Embryonic facial prominence (tissue), 1 donor: ENCODE measurements around the gene ALPP.
"Not testable (repeated sequence)": the region's sequence is repeated elsewhere in the genome, so short reads cannot be mapped to it uniquely, and the experiment has no call there.

Experiments
- DNase-seq: peaks from one replicate; pipeline ENCODE4 v3.0.0-alpha.2; 2016; ENCODE audit errors: extremely low spot score

Gene ALPP

DNA sequence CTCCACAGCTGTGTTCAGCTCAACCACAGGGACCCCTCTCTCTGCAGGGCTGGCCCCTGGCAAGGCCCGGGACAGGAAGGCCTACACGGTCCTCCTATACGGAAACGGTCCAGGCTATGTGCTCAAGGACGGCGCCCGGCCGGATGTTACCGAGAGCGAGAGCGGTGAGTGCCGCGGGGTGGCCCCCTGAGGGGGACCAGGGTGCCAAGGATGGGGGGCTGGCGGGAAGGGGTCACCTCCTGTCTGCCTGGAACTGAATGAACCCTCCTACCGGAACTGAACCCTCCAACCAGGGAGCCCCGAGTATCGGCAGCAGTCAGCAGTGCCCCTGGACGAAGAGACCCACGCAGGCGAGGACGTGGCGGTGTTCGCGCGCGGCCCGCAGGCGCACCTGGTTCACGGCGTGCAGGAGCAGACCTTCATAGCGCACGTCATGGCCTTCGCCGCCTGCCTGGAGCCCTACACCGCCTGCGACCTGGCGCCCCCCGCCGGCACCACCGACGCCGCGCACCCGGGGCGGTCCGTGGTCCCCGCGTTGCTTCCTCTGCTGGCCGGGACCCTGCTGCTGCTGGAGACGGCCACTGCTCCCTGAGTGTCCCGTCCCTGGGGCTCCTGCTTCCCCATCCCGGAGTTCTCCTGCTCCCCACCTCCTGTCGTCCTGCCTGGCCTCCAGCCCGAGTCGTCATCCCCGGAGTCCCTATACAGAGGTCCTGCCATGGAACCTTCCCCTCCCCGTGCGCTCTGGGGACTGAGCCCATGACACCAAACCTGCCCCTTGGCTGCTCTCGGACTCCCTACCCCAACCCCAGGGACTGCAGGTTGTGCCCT, 2.9 kb downstream of the ALPP start:
- DNase-seq: not testable (repeated sequence)

DNA sequence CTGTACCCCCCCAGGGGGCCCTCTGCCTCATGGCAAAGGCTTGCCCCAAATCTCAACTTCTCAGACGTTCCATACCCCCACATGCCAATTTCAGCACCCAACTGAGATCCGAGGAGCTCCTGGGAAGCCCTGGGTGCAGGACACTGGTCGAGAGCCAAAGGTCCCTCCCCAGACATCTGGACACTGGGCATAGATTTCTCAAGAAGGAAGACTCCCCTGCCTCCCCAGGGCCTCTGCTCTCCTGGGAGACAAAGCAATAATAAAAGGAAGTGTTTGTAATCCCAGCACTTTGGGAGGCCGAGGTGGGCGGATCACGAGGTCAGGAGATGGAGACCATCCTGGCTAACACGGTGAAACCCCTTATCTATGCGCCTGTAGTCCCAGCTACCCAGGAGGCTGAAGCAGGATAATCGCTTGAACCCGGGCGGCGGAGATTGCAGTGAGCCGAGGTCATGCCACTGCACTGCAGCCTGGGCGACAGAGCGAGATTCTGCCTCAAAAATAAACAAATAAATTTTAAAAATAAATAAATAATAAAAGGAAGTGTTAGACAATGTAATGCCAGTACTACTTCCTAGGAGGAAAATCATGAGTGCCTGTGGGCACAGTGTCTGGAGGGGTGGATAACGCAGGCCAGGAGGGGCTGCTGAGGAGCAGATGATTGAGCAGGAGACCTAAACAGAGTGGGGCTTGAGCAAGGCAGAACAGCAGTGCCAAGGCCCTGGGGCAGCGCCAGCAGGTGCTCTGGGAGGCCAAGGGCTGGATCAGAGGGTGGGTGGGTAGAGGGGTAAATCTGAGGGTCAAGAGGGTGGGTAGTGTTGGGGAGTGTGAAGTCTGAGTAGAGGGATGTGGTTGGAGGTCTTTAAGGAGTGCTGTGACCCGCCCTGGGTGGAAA, 4.0 kb downstream of the ALPP start:
- DNase-seq: no peak

DNA sequence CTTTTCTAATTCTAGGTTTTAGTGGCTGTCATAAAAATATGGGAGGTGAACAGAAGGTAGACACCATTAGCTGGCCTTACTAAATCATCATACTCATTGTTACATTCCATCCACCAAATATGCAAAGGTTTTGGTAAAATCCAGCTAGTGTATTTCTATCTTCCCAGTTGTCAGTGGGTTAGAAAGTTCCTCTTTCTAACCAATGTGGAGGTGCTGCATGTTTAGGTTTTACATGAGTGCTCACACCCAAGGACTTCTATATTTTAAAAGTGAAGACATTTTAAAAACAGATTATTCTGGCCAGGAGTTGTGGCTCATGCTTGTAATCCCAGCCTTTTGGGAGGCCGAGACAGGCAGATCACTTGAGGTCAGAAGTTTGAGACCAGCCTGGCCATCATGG, 5.9 kb downstream of the ALPP start:
- DNase-seq: no peak

DNA sequence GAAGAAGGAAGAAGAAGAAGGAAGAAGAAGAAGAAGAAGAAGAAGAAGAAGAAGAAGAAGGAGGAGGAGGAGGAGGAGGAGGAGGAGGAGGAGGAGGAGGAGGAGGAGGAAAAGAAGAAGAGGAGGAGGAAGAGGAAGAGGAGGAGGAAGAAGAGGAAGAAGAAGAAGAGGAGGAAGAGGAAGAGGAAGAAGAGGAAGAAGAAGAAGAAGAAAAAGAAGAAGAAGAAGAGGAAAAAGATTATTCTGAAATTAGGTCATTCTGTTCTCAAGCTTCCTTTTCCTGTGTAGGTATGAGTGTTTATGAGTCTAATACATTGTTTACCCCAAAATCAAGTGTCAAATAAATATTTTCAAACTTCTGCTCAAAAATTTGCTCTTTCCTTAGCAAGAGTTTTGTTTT, 6.5 kb downstream of the ALPP start:
- not testable (repeated sequence) for DNase-seq

DNA sequence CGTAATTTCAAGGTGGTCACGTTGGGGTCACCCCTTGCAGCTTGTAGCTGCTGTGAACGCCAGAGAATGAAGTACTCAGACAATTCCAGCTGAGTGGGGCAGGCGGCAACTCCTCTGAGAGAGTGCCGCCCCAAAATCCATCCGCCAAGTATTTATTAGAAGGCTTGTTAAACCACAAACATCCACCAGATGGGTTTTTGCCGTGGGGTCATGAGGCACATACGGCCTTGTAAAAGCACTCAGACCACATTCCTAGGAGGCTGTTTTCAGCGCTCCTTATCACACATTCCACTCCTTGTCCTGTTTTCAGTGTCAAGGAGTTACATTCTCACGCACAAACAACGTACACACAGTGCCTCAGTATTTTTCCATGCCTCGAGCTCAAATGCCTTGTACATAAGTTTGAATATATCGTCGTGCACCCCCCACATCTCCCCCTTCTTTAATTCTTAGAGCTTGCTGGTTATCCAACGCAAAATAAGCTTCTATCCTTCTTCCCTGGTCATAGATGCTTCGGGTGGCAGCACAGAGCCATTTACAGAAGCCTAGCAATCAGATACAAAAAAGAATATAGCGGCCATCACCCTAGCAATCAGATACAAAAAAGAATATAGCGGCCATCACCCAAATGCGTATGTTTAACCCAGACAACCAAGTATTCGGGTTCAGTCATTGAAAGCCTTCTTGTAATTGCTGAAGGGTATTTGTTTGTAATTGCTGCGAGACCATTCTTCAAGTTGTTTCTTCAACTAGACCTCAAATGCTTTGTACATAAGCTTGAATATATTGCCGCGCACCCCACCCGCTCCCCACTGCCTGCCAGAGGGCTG, 7.3 kb downstream of the ALPP start:
- no peak for DNase-seq

DNA sequence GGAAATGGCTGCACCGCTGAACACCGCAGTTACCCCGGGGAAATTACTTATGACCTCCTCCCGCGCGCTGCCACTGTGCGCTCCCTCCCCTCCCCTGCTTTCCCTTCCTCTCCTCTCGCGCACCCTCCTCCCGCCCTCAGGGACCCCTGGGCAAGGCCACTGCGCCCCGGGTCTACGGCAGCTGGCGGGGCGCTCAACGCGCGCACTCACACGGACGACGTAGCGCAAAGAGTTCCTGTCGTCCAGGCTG, 7.9 kb downstream of the ALPP start:
- no peak for DNase-seq

DNA sequence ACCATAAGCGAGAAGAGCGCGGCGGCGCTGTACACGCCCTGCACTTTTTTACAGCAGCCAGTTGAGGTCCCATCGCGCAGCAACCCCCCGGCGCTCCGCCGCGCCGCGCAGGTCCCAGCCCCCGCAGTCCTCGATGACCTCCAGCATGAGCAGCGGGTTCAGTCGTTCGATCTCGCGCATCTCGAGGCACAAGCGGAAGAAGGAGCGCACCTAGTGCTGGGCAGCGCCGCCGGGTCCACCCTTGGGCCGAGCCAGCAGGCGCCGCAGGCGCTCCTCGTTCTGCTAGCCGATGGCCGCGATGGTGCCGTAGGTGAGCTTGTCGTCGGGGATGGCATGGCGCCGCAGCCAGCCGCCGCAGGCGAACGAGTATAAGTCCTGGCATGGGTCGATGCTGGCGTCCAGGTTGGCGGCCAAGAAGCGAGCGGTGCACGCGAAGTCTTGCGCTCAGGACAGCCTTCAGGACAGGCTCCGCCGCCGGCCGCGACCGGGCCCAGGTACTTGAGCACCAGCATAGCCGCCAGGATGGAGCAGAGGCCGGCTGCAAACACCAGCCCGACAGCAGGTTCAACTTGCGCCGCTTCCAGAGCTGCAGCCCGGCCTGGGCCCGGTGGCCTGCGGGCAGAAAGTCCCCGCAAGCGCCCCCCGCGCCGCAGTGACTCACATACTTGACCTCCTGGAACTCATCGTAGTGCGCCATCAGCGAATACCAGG, 8.3 kb downstream of the ALPP start:
- DNase-seq: no peak

DNA sequence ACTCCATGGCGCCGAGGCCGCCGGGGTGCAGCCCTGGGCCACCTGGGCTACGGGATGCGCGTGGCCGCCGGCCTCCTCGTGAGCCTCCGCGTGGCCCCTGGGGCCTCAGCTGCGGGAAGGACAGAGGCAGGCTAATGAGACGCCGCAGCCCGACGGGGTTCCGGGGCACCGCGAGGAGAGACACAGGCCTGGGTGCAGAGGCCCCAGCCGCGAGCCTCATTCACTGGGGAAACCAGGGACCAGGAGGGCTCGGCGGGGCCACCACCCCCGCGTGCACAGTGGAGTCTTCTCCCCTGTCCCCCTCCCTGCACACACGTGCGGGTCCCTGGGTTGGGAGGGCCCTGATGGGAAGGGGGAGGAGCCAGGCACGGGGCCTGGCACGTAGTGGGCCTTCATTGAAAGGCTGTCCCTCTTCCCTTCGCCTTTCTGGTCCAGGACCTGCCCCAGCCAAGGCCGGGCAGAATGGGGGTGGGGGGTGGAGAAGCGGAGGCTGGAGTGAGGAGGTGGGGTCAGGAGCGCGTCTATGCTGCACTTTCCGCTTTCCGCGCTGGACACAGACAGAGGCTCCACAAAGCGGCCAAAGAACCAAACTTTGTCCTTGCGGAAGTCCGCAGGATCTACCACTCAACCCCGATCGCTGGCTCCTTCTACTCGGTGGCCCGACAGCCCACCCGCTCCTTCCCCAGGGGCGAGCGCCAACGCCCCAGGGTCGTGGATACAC, 9.1 kb downstream of the ALPP start:
- DNase-seq: no peak

DNA sequence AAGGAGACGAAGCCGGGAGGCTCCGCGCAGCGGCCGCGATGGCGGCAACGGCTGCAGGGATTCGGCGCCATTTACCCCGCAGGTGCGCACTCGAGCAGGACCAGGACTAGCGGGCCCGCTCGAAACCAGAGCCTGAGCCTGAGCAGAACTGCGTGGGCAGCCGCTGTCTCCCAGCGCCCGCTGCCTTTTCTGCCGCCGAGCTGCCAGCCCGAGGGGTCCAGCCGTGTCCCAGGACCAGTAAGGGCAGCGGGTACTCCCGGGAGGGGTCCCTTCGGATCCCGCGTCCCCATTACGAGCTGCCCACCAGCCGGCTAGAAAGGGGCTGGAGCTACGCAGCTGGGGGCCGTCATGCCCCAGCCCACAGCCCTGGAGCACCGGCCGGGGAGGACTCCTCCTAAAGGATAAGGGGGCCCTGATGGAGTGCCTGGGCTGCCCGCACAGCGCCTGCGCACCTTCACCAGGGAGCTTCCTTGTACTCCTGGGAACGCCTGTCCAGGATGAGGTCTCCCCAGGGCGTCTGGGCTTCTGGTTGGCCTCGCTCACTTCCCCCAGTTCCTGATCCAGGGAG, 9.9 kb downstream of the ALPP start:
- no peak for DNase-seq

DNA sequence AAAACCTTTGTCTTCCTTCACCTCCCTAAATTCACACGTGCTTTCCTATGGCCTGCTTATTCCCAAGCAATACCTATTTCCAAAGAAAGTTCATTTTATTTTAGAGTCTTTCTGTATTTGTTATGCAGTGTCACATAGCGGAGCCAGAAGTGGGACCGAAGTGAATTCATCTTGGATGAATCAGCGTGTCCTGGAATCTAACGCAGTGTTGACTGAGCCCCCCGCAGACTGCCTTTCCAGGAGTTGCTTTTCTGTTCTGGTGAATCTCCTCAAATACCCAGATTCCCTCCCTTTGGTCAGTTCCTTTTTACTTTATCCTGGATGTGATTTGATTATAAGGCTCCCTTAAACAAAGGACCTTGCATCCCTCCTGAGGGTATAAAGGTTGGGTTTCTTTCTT, 10.8 kb downstream of the ALPP start:
- no peak for DNase-seq

DNA sequence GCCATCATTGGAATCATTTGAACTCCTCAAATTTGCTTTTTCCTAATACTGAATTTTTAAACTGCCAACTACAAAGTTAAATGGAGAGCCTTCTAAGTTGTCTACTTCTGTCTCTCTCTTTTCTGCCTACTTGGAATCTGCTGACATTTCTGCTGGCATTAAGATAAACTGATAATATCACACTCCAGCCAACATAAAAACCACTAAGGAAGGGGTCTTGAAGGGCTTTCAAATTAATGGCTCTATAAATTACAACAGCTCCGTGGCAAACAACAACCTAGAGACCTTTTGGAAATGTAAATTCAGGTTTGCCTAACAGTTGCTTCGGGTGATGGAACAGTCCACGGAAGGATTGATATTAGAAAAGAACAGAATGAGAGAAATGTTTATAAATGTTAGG, 12.1 kb downstream of the ALPP start:
- DNase-seq: no peak

DNA sequence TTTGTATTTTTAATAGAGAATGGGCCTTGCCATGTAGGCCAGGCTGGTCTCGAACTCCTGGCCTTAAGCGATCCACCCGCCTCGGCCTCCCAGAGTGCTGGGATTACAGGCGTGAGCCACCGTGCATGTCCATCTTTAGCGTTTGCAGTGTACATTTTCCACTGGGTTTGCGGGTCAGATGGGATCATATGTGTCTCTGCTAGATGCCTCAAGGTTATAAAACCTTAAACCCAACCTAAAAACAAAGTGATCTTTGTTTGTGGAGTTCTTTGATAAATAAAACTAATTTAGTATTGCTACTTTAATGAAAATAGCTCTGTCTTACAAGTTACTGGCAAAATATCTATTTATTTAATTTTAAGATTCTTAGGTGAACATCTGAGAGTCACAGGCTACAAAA, 15.0 kb downstream of the ALPP start:
- DNase-seq: no peak

DNA sequence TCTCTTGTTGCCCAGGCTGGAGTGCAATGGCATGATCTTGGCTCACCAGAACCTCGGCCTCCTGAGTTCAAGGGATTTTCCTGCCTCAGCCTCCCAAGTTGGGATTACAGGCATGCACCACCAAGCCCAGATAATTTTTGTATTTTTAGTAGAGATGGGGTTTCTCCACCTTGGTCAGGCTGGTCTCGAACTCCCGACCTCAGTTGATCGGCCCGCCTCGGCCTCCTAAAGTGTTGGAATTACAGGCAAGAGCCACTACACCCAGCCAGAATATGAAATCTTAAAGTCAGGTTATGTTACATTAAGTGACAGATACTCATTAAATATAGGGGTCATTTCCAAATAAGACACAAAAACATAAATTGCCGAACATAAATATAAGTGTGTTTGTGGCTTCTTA, 15.9 kb downstream of the ALPP start:
- DNase-seq: not testable (repeated sequence)

DNA sequence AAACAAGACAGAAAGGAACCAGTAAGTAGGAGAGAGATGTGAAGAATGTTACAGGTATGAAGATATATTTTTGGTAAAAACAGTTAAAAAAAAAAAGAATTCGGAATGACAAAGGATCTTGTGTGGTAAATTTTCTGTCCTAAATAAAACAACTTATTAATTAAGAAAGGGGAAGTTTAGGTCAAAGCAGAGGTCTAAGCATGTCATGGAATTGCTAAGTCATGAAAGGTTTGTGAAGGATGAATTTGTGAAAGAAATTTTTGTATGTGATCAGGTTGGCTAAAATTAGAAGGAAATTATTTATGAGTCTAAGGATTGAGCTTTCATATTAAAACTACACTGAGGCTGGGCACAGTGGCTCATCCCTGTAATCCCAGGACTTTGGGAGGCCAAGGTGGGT, 17.0 kb downstream of the ALPP start:
- no peak for DNase-seq

DNA sequence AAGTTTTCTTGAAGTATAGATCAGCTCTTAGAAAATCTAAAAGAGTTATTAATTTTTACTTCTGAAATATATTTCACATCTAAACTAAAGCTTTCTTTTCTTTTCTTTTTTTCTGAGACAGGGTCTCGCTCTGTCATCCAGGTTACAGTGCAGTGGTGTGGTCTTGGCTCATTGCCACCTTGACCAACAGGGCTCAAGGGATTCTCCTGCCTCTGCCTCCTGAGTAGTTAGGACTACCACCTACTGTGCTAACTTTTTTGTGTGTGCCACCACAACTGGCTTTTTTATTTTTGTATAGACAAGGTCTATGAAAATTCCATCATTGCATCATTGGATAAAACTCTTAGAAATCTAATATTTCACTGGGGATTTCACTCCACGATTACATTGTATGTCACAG, 18.1 kb downstream of the ALPP start:
- no peak for DNase-seq

DNA sequence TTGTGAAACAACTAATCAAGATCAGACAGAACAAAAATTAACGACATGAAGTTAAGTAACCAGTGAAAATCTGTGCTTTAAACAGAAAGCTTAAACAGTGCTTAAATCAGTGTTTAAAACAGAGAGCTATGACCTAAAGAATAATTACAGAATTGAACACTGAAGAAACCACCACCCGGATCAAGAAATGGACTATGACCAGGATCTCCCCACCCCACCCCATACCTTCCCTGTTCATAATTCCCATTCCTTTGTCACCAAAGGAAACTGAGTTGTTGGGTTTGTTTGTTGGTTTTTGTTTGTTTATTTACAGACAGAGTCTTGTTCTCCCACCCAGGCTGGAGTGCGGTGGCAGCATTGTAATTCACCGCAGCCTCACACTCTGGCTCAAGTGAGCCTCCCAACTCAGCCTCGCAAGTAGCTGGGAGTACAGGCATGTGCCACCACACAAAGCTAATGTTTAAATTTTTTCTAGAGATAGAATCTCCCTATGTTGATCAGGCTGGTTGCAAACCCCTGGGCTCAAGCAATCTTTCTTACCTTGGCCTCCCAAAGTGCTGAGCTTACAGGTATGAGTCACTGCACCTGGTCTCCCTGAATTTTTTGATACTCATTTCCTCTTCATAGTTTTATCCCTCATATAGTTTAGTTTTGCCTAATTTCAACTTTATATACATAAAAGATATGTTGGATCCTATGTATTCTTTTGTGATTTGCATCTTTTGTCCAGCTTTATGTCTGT, 19.9 kb downstream of the ALPP start:
- DNase-seq: no peak

DNA sequence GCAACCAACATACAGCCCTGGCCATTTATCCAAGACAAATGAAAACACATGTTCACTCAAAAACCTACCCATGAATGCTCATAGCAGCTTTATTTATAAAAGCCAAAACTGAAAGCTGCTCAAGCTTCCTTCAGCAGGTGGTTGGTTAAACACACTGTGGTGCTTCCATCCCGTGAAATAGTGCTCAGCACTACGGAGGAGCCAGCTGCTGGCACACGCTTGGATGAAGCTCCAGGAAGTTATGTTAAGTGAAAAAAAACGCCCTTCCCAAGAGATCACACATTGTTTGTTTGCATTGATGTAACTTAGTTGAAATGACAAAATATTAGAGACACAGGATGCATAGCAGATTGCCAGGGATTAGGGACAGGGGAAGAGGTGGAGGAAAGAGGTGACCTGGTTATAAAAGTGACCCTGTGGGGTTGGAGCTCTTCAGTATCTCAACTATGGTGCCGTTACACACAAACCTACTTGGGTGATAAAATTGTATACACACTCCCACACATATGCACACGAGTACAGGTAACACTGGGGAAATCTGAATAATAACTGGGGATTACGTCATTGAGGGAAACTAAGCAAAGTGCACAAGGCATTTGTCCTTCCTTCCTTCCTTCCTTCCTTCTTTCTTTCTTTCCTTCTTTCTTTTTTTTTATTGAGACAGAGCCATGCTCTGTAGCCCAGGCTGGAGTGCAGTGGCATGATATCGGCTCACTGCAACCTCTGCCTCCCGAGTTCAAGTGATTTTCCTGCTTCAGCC, 21.9 kb downstream of the ALPP start:
- no peak for DNase-seq

DNA sequence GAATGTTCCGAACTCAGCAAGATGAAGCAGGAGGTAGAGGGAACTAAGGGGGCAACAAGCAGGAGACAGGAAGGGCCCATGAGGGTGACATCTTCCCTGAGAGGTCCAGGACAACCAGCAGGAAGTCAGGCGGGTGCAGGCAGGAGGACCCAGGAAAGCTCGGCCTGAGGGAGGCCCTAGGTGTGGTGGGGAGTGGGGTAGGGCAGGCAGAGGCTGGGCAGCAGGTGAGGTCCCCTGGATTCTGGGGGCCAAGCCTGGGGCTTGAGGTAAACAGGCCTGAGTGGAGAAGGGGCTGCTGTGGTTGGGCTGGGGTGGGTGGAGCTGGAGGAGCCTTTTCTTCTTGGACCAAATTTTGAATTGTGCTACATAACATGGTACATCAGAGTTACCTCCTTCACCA, 24.0 kb downstream of the ALPP start:
- no peak for DNase-seq

DNA sequence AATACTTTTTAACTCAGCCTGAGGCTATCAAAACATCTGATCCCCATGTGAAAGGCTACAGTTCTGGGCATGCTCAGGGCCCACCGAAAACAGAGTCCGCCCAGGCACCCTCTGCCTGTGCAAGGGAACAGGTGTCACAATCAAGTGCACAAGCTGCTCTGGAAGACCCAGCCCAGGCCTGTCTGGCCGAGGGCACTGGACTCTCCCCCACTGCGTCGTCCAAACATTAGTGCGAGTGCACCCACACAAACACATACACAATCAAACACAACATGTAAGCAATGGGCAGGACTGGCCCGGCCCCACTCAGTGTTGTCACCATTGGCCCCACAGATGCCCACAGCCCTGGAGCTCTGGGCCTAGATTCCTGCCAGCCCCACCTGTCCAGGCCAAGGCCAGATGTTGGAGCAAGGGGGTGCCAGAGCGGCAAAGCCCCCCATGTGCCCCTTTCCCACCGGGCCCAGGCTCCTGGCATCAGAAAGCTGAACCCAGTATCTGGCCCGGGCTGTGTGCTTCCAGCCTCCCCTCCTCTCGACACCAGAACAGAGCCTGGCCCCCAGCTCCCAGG, 27.5 kb downstream of the ALPP start:
- no peak for DNase-seq
